Left renal pelvis (tissue), 4 donors: ENCODE measurements around the gene VASH2. TPM values are rescaled to one million over a fixed set of nuclear protein-coding genes. Genes with fewer than 3 reads are reported as not detected.
"Not testable (repeated sequence)": the region's sequence is repeated elsewhere in the genome, so short reads cannot be mapped to it uniquely, and the experiment has no call there.

Experiments used
- DNase-seq, 4 donors: peaks; one replicate each; pipeline ENCODE4 v3.0.0-alpha.2; 2013; ENCODE audit warnings: low read depth in 4 of 4, low spot score in 3 of 4
- polyA plus RNA-seq, 4 donors: library from polyadenylated mRNA; unstranded; fragments of 120-200 nt; gene quantifications; one replicate each; pipeline ENCODE4 v1.2.1, GENCODE V29; 2013; ENCODE audit not compliant: insufficient read length in 4 of 4

Gene VASH2
- polyA plus RNA-seq, 4 donors = 21.8 to 39.1 (median 28.9) TPM

- DNase-seq = no peak
Measured at GRCh38 chr1:212954514-212954913, 4.2 kb downstream of the VASH2 start.

GRCh38 chr1:212955098-212955497 lies 4.8 kb downstream of the VASH2 start:
- DNase-seq = no peak

- no peak for DNase-seq
Measured at GRCh38 chr1:212955961-212956620, 5.8 kb downstream of the VASH2 start.

- DNase-seq = no peak
Measured at GRCh38 chr1:212957546-212957945, 7.2 kb downstream of the VASH2 start.

- DNase-seq = no peak
Measured at GRCh38 chr1:212958175-212958574, 7.8 kb downstream of the VASH2 start.

- no peak for DNase-seq
Measured at GRCh38 chr1:212959266-212960220, 9.2 kb downstream of the VASH2 start.

- DNase-seq = no peak
Measured at GRCh38 chr1:212960932-212961331, 10.6 kb downstream of the VASH2 start.

GRCh38 chr1:212962509-212962908 lies 12.2 kb downstream of the VASH2 start:
- no peak for DNase-seq

GRCh38 chr1:212964102-212964501 lies 13.8 kb downstream of the VASH2 start:
- no peak for DNase-seq

- not testable (repeated sequence) for DNase-seq
Measured at GRCh38 chr1:212964993-212965392, 14.7 kb downstream of the VASH2 start.

GRCh38 chr1:212966616-212967015 lies 16.3 kb downstream of the VASH2 start:
- no peak for DNase-seq

GRCh38 chr1:212967801-212968200 lies 17.5 kb downstream of the VASH2 start:
- DNase-seq = no peak

- no peak for DNase-seq
Measured at GRCh38 chr1:212968368-212968863, 18.1 kb downstream of the VASH2 start.

GRCh38 chr1:212970085-212970484 lies 19.7 kb downstream of the VASH2 start:
- DNase-seq = no peak

- DNase-seq = no peak
Measured at GRCh38 chr1:212971312-212971711, 21.0 kb downstream of the VASH2 start.

- DNase-seq = no peak
Measured at GRCh38 chr1:212973426-212973825, 23.1 kb downstream of the VASH2 start.

GRCh38 chr1:212973899-212974298 lies 23.6 kb downstream of the VASH2 start:
- DNase-seq = no peak

- no peak for DNase-seq
Measured at GRCh38 chr1:212974711-212975110, 24.4 kb downstream of the VASH2 start.

GRCh38 chr1:212975111-212975918 lies 25.0 kb downstream of the VASH2 start:
- no peak for DNase-seq

- DNase-seq = no peak
Measured at GRCh38 chr1:212976586-212976985, 26.2 kb downstream of the VASH2 start.
